Measurements from ENCODE around the gene SAPCD2.

DNA sequence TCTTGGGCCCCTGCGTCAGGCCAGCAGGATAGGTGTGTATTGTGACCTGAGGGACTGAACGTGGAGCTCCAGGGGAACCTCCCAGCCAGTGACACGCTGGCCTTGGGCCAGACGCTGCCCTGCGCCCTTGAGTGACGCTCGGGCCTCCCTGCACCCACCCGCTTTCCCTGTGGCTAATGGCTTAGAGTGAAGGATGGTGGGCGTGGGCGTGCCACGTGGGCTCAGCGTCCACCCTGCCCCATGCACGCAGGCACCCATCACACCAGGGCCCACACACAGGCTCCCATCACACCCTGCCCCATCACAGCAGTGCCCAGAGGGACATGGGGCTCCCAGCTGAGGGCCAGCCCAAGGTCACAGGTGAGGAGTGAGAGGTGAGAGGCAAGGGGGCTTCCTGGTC is 33.3 kb downstream of the SAPCD2 start:
- TF ChIP-seq YY1 (IDR thresholded peaks at IDR 0.05; ENCODE audit: insufficient read depth, insufficient read length), result no peak
- no peak for TF ChIP-seq ZNF274 (IDR thresholded peaks at IDR 0.05; ENCODE audit: low read depth, low read length)
- no peak for TF ChIP-seq SUZ12 (IDR thresholded peaks at IDR 0.05; ENCODE audit: extremely low read depth, insufficient read depth, insufficient read length)

Measured in NT2/D1 (cell line).